Adrenal gland (tissue), 5 donors: ENCODE data around the gene ZBTB38.

Source experiments
- POLR2A ChIP-seq, 2 donors: fragments of 450-650 bp; IDR thresholded peaks; one replicate each; pipeline ENCODE4 v1.6.1; 2017; ENCODE audit warnings: antibody characterized with exemption in 2 of 2, mild to moderate bottlenecking in 2 of 2, moderate library complexity in 1 of 2
- TF ChIP-seq, protein P1 (sequence below), 6 experiments: fragments of 450-650 bp in 4 of 6; fragments of 200-600 bp in 2 of 6; sonication (generic) in 1 of 6; IDR thresholded peaks; 1 replicate in 5 of 6; 2 replicates in 1 of 6; pipeline versions ENCODE4 v1.5.1 to v1.8.0; 2016 to 2021; ENCODE audit warnings: antibody characterized with exemption in 6 of 6, mild to moderate bottlenecking in 2 of 6, moderate library complexity in 1 of 6
- donor health status: DM: no; HTN: no; CAD: no.

DNA sequence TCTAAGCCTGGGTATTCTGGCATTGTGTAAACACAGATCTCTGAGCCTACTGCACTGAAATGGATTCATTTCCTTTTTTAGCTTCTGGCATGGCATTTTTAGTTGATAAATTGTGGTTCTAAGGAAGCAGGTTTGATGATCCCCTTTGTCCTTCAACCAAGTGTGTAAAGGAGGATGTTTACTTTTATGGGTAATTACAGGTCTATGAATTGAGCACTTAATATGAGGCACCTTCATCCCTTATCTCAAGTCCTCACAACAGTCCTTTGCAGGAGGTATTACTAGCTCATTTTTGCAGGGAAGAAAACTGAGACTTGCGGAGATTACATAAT is 30.8 kb upstream of the ZBTB38 start:
- TF ChIP-seq, protein P1, sequence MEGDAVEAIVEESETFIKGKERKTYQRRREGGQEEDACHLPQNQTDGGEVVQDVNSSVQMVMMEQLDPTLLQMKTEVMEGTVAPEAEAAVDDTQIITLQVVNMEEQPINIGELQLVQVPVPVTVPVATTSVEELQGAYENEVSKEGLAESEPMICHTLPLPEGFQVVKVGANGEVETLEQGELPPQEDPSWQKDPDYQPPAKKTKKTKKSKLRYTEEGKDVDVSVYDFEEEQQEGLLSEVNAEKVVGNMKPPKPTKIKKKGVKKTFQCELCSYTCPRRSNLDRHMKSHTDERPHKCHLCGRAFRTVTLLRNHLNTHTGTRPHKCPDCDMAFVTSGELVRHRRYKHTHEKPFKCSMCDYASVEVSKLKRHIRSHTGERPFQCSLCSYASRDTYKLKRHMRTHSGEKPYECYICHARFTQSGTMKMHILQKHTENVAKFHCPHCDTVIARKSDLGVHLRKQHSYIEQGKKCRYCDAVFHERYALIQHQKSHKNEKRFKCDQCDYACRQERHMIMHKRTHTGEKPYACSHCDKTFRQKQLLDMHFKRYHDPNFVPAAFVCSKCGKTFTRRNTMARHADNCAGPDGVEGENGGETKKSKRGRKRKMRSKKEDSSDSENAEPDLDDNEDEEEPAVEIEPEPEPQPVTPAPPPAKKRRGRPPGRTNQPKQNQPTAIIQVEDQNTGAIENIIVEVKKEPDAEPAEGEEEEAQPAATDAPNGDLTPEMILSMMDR (IDR thresholded peaks at IDR 0.05) = no peak
- TF ChIP-seq POLR2A (IDR thresholded peaks at IDR 0.05) = no peak
